ENCODE data around the gene IRF7. TPM values are rescaled to one million over a fixed set of nuclear protein-coding genes. Genes with fewer than 3 reads are reported as not detected.
"Not testable (repeated sequence)": the region's sequence is repeated elsewhere in the genome, so short reads cannot be mapped to it uniquely, and the experiment has no call there.

The IRF7 gene
- total RNA-seq, 6 donors from 2014 or later: 32.6 to 123 (median 56.2) TPM

DNA sequence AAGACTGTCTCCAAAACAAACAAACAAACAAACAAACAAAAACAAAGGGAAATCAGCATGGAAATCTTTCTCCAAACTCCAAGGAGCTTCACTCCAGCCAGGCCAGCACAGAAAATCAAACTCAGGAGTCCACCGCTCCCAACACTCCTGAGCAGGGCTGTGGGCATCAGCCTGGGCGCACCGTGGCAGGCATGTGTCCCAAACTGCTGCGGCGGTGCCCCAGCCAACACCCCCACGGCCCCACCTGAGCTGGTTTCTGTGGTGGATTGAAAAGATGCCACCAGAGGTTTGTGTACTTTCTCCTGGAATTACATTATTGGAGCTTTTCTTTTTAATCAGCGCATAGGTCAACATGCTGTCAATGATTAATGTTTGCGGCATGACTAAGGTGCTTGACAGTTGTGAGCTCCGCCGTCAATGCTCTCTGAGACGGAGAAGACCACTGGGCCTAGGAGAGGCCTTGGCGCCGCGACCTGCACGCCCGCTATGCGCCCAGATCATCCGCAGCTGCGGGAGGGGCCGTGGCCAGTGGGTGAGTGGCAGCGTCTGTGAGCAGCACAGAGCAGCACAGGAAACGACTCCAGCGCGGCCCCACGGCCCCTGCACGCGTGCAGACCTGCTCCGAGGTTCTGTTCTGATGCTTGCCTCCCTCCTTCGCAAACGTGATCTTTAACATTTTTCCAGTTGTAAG lies 39.4 kb upstream of the IRF7 start:
- no peaks in the 10 kb centered on the region for H3K9me3 ChIP-seq
- DNase-seq (no peak), ATAC-seq (ENCODE audit: low FRiP score in 2 of 2) (peak in 1 of 2 donors; percentile 63)
- H3K36me3 ChIP-seq: peaks cover 0 to 43% (median 23%) of the 10 kb centered on the region in 4 donors
- TF ChIP-seq, protein P1, sequence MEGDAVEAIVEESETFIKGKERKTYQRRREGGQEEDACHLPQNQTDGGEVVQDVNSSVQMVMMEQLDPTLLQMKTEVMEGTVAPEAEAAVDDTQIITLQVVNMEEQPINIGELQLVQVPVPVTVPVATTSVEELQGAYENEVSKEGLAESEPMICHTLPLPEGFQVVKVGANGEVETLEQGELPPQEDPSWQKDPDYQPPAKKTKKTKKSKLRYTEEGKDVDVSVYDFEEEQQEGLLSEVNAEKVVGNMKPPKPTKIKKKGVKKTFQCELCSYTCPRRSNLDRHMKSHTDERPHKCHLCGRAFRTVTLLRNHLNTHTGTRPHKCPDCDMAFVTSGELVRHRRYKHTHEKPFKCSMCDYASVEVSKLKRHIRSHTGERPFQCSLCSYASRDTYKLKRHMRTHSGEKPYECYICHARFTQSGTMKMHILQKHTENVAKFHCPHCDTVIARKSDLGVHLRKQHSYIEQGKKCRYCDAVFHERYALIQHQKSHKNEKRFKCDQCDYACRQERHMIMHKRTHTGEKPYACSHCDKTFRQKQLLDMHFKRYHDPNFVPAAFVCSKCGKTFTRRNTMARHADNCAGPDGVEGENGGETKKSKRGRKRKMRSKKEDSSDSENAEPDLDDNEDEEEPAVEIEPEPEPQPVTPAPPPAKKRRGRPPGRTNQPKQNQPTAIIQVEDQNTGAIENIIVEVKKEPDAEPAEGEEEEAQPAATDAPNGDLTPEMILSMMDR (IDR thresholded peaks at IDR 0.05): no peak
- TF ChIP-seq POLR2AphosphoS5 (IDR thresholded peaks at IDR 0.05) (no peak), POLR2A (IDR thresholded peaks at IDR 0.05) (no peak), EP300 (IDR thresholded peaks at IDR 0.05) (no peak)
- H3K27ac ChIP-seq: no peak overlapping the region
- 75 to 76% methylated on average over 30 of the region's 30 CpGs for WGBS, 2 donors
- H3K4me3 ChIP-seq: no peak overlapping the region
- H3K4me1 ChIP-seq: peaks cover 0 to 5% (median 0%) of the 10 kb centered on the region in 4 donors
- no peaks in the 10 kb centered on the region for H3K27me3 ChIP-seq

DNA sequence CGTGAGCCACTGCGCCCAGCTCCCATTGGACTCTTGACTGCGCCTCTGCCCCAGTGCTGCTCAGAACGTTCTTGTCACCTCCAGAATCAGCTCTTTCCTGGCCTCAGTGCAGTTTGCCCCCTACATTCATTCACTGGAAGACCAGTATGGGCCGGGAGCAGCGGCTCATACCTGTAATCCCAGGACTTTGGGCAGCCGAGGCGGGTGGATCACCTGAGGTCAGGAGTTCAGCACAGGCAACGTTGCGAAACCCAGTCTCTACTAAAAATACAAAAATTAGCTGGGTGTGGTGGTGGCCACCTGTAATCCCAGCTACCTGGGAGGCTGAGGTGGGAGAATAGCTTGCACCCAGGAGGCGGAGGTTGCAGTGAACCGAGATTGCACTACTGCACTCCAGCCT lies 38.7 kb upstream of the IRF7 start:
- H3K36me3 ChIP-seq: peaks cover 0 to 37% (median 17%) of the 10 kb centered on the region in 4 donors
- not testable (repeated sequence) for DNase-seq; H3K27me3 ChIP-seq; H3K4me3 ChIP-seq; H3K4me1 ChIP-seq; H3K27ac ChIP-seq; H3K9me3 ChIP-seq; ATAC-seq (ENCODE audit: low FRiP score in 2 of 2)
- WGBS, 2 donors: 89 to 97% methylated on average over 12 of the region's 12 CpGs

DNA sequence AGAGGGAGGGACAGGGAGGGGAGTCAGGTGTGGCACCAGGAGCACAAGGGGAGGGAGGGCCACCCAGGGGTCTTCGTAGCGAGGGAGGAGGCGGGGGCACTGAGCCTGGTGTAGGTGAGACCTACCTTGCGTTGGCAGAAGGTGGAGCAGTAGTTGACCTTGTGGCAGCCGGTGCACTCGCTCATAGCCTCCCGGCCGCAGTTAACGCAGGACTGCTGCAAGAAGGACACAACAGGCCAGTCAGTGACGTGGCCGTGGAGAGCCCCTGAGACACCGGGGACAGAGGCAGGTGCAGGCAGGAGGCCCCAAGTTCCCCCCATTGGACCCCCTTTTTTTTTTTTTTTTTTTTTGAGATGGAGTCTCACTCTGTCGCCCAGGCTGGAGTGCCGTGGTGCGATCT lies 38.1 kb upstream of the IRF7 start:
- ATAC-seq (ENCODE audit: low FRiP score in 2 of 2) (peak; percentile 13 to 24), DNase-seq (no peak)
- H3K36me3 ChIP-seq: peaks cover 0 to 32% (median 14%) of the 10 kb centered on the region in 4 donors
- no peaks in the 10 kb centered on the region for H3K27me3 ChIP-seq
- peaks cover 0 to 5% (median 0%) of the 10 kb centered on the region in 4 donors for H3K4me1 ChIP-seq
- WGBS, 2 donors: 93 to 95% methylated on average over 12 to 15 of the region's 15 CpGs
- H3K9me3 ChIP-seq: no peaks in the 10 kb centered on the region
- TF ChIP-seq, protein P1 (IDR thresholded peaks at IDR 0.05): no peak
- no peak for TF ChIP-seq POLR2AphosphoS5 (IDR thresholded peaks at IDR 0.05)
- TF ChIP-seq POLR2A (IDR thresholded peaks at IDR 0.05): no peak
- H3K27ac ChIP-seq: no peak overlapping the region
- H3K4me3 ChIP-seq: no peak overlapping the region

DNA sequence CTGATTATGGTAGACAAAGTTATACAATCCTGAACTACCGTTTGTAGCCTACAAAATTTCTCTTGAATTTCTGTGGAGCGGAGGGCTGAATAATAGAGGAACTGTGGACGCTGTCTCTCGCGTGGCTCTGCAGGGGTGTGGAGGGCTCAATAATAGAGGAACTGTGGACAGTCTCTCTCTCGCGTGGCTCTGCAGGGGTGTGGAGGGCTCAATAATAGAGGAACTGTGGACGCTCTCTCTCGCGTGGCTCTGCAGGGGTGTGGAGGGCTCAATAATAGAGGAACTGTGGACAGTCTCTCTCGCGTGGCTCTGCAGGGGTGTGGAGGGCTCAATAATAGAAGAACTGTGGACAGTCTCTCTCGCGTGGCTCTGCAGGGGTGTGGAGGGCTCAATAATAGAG lies 37.4 kb upstream of the IRF7 start:
- not testable (repeated sequence) for H3K4me3 ChIP-seq; DNase-seq; H3K27ac ChIP-seq; H3K27me3 ChIP-seq; H3K9me3 ChIP-seq; H3K4me1 ChIP-seq; ATAC-seq (ENCODE audit: low FRiP score in 2 of 2)
- H3K36me3 ChIP-seq: peaks cover 0 to 25% (median 10%) of the 10 kb centered on the region in 4 donors
- WGBS, 2 donors: 68 to 86% methylated on average over 14 of the region's 14 CpGs

DNA sequence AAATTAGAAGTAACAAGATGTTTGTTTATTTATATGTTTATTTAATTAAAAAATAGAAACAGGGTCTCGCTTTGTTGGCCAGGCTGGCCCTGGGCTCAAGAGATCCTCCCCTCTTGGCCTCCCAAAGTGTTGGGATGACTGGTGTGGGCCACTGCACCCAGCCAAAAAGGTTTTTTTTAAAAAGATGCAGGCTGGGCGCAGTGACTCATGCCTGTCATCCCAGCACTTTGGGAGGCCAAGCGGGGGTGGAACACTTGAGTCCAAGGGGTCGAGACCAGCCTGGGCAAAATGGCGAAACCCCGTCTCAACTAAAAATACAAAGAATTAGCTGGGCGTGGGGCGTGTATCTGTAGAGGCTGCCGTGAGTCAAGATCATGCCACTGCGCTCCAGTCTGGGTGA lies 34.7 kb upstream of the IRF7 start:
- H3K27ac ChIP-seq: no peak overlapping the region
- H3K27me3 ChIP-seq: no peaks in the 10 kb centered on the region
- DNase-seq: no peak
- no peak for ATAC-seq (ENCODE audit: low FRiP score in 2 of 2)
- no peaks in the 10 kb centered on the region for H3K9me3 ChIP-seq
- H3K4me1 ChIP-seq: peaks cover 0 to 5% (median 0%) of the 10 kb centered on the region in 4 donors
- TF ChIP-seq EP300 (IDR thresholded peaks at IDR 0.05): no peak
- TF ChIP-seq POLR2AphosphoS5 (IDR thresholded peaks at IDR 0.05): no peak
- TF ChIP-seq POLR2A (IDR thresholded peaks at IDR 0.05): no peak
- TF ChIP-seq, protein P1 (IDR thresholded peaks at IDR 0.05): no peak
- peaks cover 0 to 22% (median 7%) of the 10 kb centered on the region in 4 donors for H3K36me3 ChIP-seq
- H3K4me3 ChIP-seq: no peak overlapping the region
- 96 to 98% methylated on average over 10 of the region's 10 CpGs for WGBS, 2 donors

DNA sequence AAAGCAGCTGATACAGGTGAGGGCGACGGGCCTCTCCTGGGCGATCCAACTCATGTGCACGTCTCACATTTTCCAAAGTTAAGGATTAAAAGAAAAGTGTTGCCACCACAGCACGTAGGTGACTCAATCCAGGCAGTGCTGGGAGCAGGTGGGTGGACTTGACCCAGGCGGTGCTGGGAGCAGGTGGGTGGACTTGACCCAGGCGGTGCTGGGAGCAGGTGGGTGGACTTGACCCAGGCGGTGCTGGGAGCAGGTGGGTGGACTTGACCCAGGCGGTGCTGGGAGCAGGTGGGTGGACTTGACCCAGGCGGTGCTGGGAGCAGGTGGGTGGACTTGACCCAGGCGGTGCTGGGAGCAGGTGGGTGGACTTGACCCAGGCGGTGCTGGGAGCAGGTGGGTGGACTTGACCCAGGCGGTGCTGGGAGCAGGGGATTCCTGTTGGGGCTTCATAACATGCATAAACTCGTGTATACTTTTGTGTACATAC lies 32.0 kb upstream of the IRF7 start:
- H3K36me3 ChIP-seq: peaks cover 6 to 27% (median 20%) of the 10 kb centered on the region in 4 donors
- DNase-seq; H3K27me3 ChIP-seq; H3K27ac ChIP-seq; H3K4me1 ChIP-seq; H3K4me3 ChIP-seq; H3K9me3 ChIP-seq; ATAC-seq (ENCODE audit: low FRiP score in 2 of 2): not testable (repeated sequence)
- 89 to 92% methylated on average over 9 to 10 of the region's 14 CpGs for WGBS, 2 donors
